DOHH2 (cell line): ENCODE results near the gene HSPB9.

Experiments used
- H3F3A ChIP-seq: fragments of 200-600 bp; sonication (generic), shearing (Covaris generic); 2 replicates; pipeline ENCODE4 v1.6.0; 2016; ENCODE audit warnings: antibody characterized with exemption, mild to moderate bottlenecking; ENCODE audit not compliant: control insufficient read depth, insufficient read depth
- H3K27ac ChIP-seq: fragments of 200-600 bp; sonication (generic); 2 replicates; pipeline ENCODE4 v1.5.1; 2014; ENCODE audit warnings: low read depth, mild to moderate bottlenecking, low read length, moderate library complexity
- H3K27me3 ChIP-seq: fragments of 200-600 bp; sonication (generic); 2 replicates; pipeline ENCODE4 v1.6.1; 2014; ENCODE audit warnings: mild to moderate bottlenecking, low read length, mixed read lengths; ENCODE audit not compliant: control insufficient read depth
- H3K36me3 ChIP-seq: fragments of 200-600 bp; sonication (generic); 2 replicates; pipeline ENCODE4 v1.6.1; 2014; ENCODE audit warnings: mild to moderate bottlenecking, low read length, moderate library complexity, mixed read lengths; ENCODE audit not compliant: control insufficient read depth
- H3K4me1 ChIP-seq: fragments of 200-600 bp; sonication (generic); 2 replicates; pipeline ENCODE4 v1.6.1; 2014; ENCODE audit warnings: mild to moderate bottlenecking, low read length, mixed read lengths; ENCODE audit not compliant: control insufficient read depth
- H3K4me2 ChIP-seq: fragments of 200-600 bp; sonication (generic); 2 replicates; pipeline ENCODE4 v1.6.0; 2014; ENCODE audit warnings: mild to moderate bottlenecking, low read length, moderate library complexity
- H3K4me3 ChIP-seq: fragments of 200-600 bp; sonication (generic); 2 replicates; pipeline ENCODE4 v1.5.1; 2014; ENCODE audit warnings: mild to moderate bottlenecking, low read length, mixed read lengths
- H3K79me2 ChIP-seq: fragments of 200-600 bp; sonication (generic); 2 replicates; pipeline ENCODE4 v1.6.1; 2014; ENCODE audit warnings: mild to moderate bottlenecking, low read length, mixed read lengths; ENCODE audit not compliant: control insufficient read depth
- H3K9me2 ChIP-seq: fragments of 200-600 bp; sonication (generic); replicated peaks from 2 replicates; pipeline ENCODE4 v1.6.1; 2014; ENCODE audit warnings: mild to moderate bottlenecking, low read length, mixed read lengths; ENCODE audit not compliant: control insufficient read depth
- H3K9me3 ChIP-seq: fragments of 200-600 bp; sonication (generic); 2 replicates; pipeline ENCODE4 v1.6.1; 2014; ENCODE audit warnings: antibody characterized with exemption, low read length, mixed read lengths; ENCODE audit not compliant: control insufficient read depth, insufficient read depth
- H4K20me1 ChIP-seq: fragments of 200-600 bp; sonication (generic); 2 replicates; pipeline ENCODE4 v1.6.0; 2014; ENCODE audit warnings: low read depth, mild to moderate bottlenecking, antibody characterized with exemption, low read length, moderate library complexity; ENCODE audit not compliant: control insufficient read depth, insufficient read depth
- EZH2phosphoT487 ChIP-seq: fragments of 200-600 bp; sonication (generic); IDR thresholded peaks from 2 replicates; pipeline ENCODE4 v1.6.1; 2017; ENCODE audit warnings: borderline replicate concordance, mild to moderate bottlenecking, antibody characterized with exemption, low read length, moderate library complexity, mixed read lengths
- TF ChIP-seq, protein P1 (sequence below): fragments of 200-600 bp; sonication (generic); IDR thresholded peaks from one replicate; pipeline ENCODE4 v1.5.1; 2014; ENCODE audit warnings: antibody characterized with exemption, mild to moderate bottlenecking, low read depth, low read length; ENCODE audit not compliant: poor library complexity, severe bottlenecking

The HSPB9 gene

DNA sequence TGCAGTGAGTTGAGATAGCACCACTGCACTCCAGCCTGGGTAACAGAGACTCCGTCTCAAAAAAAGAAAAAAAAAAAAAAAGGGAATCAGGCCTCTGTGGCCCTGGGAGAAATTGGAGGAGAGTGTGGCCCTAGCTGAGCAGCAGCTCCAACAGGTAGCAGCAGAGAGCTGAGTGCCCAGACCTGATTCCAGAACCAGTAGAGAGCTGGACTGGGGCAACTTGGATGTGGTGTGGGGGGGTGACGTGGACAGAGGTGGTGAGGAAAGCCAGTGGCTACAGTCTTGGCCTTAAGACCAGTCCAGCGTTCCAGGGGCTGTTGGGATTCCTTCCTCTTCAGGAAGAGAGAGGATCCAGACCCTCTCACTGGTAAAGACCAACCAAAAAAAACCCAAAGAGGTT lies 1.7 kb downstream of the HSPB9 start:
- H3K9me3 ChIP-seq, result no peaks in the 10 kb centered on the region
- no peak overlapping the region for H3K4me3 ChIP-seq
- H3K4me2 ChIP-seq, result no peak overlapping the region
- H4K20me1 ChIP-seq, result no peaks in the 10 kb centered on the region
- TF ChIP-seq, protein P1, sequence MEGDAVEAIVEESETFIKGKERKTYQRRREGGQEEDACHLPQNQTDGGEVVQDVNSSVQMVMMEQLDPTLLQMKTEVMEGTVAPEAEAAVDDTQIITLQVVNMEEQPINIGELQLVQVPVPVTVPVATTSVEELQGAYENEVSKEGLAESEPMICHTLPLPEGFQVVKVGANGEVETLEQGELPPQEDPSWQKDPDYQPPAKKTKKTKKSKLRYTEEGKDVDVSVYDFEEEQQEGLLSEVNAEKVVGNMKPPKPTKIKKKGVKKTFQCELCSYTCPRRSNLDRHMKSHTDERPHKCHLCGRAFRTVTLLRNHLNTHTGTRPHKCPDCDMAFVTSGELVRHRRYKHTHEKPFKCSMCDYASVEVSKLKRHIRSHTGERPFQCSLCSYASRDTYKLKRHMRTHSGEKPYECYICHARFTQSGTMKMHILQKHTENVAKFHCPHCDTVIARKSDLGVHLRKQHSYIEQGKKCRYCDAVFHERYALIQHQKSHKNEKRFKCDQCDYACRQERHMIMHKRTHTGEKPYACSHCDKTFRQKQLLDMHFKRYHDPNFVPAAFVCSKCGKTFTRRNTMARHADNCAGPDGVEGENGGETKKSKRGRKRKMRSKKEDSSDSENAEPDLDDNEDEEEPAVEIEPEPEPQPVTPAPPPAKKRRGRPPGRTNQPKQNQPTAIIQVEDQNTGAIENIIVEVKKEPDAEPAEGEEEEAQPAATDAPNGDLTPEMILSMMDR, result no peak
- TF ChIP-seq EZH2phosphoT487, result no peak
- H3K79me2 ChIP-seq, result peaks cover 6% of the 10 kb centered on the region
- H3K36me3 ChIP-seq, result peaks cover 50% of the 10 kb centered on the region
- H3K27ac ChIP-seq, result no peak overlapping the region
- peaks cover 2% of the 10 kb centered on the region; the same call in 1 of the 2 replicates for H3F3A ChIP-seq
- no peaks in the 10 kb centered on the region for H3K9me2 ChIP-seq
- H3K27me3 ChIP-seq, result no peaks in the 10 kb centered on the region
- H3K4me1 ChIP-seq, result peaks cover 15% of the 10 kb centered on the region

DNA sequence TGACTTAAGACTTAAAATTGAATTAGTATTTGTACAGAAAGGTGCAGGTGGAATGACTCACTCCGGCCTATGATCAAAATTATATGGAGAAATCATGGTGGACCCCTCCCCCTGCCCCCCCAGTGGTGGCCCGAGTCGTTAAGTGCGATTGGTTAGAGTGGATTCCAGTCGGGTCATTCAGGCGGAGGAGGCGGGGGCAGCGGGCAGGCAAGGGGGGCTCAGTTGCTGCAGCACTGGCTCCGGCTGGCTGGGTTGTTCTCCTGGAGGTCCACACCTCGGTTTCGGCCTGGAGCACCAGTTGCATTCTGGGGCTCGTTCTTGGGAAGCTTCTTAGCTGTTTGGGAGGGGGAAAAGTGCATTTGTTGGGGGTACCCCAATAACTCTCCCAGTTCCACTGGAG lies 3.0 kb downstream of the HSPB9 start:
- H3K9me3 ChIP-seq, result no peaks in the 10 kb centered on the region
- H3K4me2 ChIP-seq, result no peak overlapping the region
- H3F3A ChIP-seq, result peaks cover 2% of the 10 kb centered on the region; the same call in 1 of the 2 replicates
- no peaks in the 10 kb centered on the region for H3K27me3 ChIP-seq
- H3K79me2 ChIP-seq, result peaks cover 1% of the 10 kb centered on the region
- TF ChIP-seq, protein P1, result no peak
- no peak for TF ChIP-seq EZH2phosphoT487
- no peaks in the 10 kb centered on the region for H3K9me2 ChIP-seq
- H3K27ac ChIP-seq, result no peak overlapping the region
- no peaks in the 10 kb centered on the region for H4K20me1 ChIP-seq
- H3K4me3 ChIP-seq, result no peak overlapping the region
- peaks cover 5% of the 10 kb centered on the region for H3K4me1 ChIP-seq
- peaks cover 59% of the 10 kb centered on the region for H3K36me3 ChIP-seq

DNA sequence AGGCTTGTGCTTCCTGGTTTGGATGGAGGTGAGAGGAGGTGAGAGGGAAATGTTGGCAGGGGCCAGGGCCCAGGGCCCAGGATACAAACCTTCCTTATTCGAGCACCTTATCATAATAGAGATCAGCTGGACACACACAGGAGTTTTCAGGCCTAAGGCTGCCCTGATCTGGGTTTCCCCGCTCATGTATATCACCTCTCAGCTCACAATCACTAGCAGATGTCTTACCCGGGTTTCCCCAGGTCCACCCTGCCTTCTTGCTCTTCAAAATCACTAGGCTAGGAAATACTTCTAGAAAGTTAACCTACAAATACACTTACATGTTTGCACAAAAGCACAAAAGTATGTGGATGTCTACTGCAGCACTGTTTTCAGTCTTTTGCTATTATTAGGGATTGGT lies 4.2 kb downstream of the HSPB9 start:
- peaks cover 72% of the 10 kb centered on the region for H3K36me3 ChIP-seq
- no peak overlapping the region for H3K27ac ChIP-seq
- H3K79me2 ChIP-seq, result peaks cover 13% of the 10 kb centered on the region
- H3K27me3 ChIP-seq, result no peaks in the 10 kb centered on the region
- H3F3A ChIP-seq, result peaks cover 2% of the 10 kb centered on the region; the same call in 1 of the 2 replicates
- peaks cover 6% of the 10 kb centered on the region for H4K20me1 ChIP-seq
- no peak overlapping the region for H3K4me3 ChIP-seq
- no peak overlapping the region for H3K4me2 ChIP-seq
- peaks cover 7% of the 10 kb centered on the region for H3K4me1 ChIP-seq
- TF ChIP-seq EZH2phosphoT487, result no peak
- TF ChIP-seq, protein P1, result no peak
- H3K9me2 ChIP-seq, result no peaks in the 10 kb centered on the region
- no peaks in the 10 kb centered on the region for H3K9me3 ChIP-seq

DNA sequence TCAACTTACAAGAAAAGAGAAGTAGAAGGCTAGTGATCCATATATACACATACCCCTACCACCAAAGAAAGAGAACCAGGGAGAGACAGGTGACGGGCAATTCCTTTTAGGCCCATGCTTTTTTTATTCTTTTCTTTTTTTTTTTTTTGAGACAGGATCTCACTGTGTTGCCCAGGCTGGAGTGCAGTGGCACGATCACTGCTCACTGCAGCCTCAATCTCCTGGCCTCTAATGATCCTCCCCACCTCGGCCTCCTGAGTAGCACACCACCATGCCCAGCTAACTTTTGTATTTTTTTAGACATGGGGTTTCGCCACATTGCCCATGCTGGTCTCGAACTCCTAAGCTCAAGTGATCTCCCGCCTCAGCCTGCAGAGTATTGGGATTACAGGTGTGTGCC lies 4.8 kb downstream of the HSPB9 start:
- H3K4me1 ChIP-seq, result peaks cover 13% of the 10 kb centered on the region
- no peak for TF ChIP-seq EZH2phosphoT487
- H3K9me3 ChIP-seq, result no peaks in the 10 kb centered on the region
- peaks cover 8% of the 10 kb centered on the region for H4K20me1 ChIP-seq
- no peaks in the 10 kb centered on the region for H3K27me3 ChIP-seq
- no peak overlapping the region for H3K27ac ChIP-seq
- H3K79me2 ChIP-seq, result peaks cover 19% of the 10 kb centered on the region
- H3F3A ChIP-seq, result peaks cover 2% of the 10 kb centered on the region; the same call in 1 of the 2 replicates
- H3K36me3 ChIP-seq, result peaks cover 75% of the 10 kb centered on the region
- no peak overlapping the region for H3K4me3 ChIP-seq
- no peaks in the 10 kb centered on the region for H3K9me2 ChIP-seq
- H3K4me2 ChIP-seq, result no peak overlapping the region
